Cardiac fibroblast (primary cell): ENCODE results near the gene TMED10.

Source experiments
- DNase-seq, 2 donors: peaks; one replicate each; pipeline versions ENCODE4 v3.0.0 to v3.0.0-alpha.2; 2010; ENCODE audit warnings: low read depth in 2 of 2
- H3K4me3 ChIP-seq, 2 donors: replicated peaks in 1 of 2; 1 replicate in 1 of 2; 2 replicates in 1 of 2; pipeline ENCODE4 v1.5.1; 2011; ENCODE audit warnings: low read depth in 2 of 2, low read length in 2 of 2, mild to moderate bottlenecking in 2 of 2, moderate library complexity in 1 of 2
- CTCF ChIP-seq: IDR thresholded peaks from one replicate; pipeline ENCODE4 v1.5.1; 2011; ENCODE audit warnings: low read depth, mild to moderate bottlenecking, low read length, inconsistent platforms

TMED10 gene

GRCh38 chr14:75206190-75206589 lies 29.8 kb upstream of the TMED10 start:
- no peak for TF ChIP-seq CTCF
- no peak overlapping the region for H3K4me3 ChIP-seq
- no peak for DNase-seq

- peak; percentile 63 to 81 for DNase-seq
- H3K4me3 ChIP-seq, result no peak overlapping the region
- TF ChIP-seq CTCF, result no peak
Measured at GRCh38 chr14:75205591-75205990, 29.2 kb upstream of the TMED10 start.

GRCh38 chr14:75204116-75204515 lies 27.7 kb upstream of the TMED10 start:
- peak in 1 of 2 donors; percentile 44 for DNase-seq
- TF ChIP-seq CTCF, result no peak

GRCh38 chr14:75202657-75203056 lies 26.2 kb upstream of the TMED10 start:
- no peak for DNase-seq
- no peak for TF ChIP-seq CTCF
- no peak overlapping the region for H3K4me3 ChIP-seq

More at GRCh38 chr14:75204116-75204515, 27.7 kb upstream of the TMED10 start:
- H3K4me3 ChIP-seq, result no peak overlapping the region

- TF ChIP-seq CTCF, result no peak
- no peak overlapping the region for H3K4me3 ChIP-seq
- DNase-seq, result no peak
Measured at GRCh38 chr14:75201087-75201486, 24.7 kb upstream of the TMED10 start.

- no peak for DNase-seq
- H3K4me3 ChIP-seq, result no peak overlapping the region
- TF ChIP-seq CTCF, result no peak
Measured at GRCh38 chr14:75200451-75200850, 24.0 kb upstream of the TMED10 start.

- no peak for TF ChIP-seq CTCF
- DNase-seq, result peak in 1 of 2 donors; percentile 65
- no peak overlapping the region for H3K4me3 ChIP-seq
Measured at GRCh38 chr14:75198291-75198933, 22.0 kb upstream of the TMED10 start.
